ENCODE results near the gene CHRDL2.

The CHRDL2 gene

DNA sequence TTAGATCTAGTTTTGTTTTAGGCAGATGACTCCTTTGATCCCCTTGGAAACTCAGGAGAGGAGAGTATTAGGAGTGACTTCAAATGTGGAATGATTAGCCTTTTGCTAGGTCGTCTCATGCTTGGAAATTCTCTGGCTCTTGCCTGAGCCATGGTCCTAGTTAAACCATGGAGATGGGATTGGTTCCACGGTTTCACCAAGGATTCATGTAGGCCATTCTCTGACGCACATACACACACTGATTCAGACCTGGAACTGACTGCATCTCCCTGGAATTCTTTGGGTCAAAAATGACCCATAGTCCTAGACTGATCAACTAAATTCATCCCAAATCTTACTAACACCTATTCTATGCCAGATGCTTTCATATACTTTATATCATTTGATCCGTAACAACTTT lies 82.3 kb downstream of the CHRDL2 start:
- no peaks in the 10 kb centered on the region for H4K20me1 ChIP-seq (ENCODE audit: insufficient read depth, low read length)
- TF ChIP-seq, protein P1, sequence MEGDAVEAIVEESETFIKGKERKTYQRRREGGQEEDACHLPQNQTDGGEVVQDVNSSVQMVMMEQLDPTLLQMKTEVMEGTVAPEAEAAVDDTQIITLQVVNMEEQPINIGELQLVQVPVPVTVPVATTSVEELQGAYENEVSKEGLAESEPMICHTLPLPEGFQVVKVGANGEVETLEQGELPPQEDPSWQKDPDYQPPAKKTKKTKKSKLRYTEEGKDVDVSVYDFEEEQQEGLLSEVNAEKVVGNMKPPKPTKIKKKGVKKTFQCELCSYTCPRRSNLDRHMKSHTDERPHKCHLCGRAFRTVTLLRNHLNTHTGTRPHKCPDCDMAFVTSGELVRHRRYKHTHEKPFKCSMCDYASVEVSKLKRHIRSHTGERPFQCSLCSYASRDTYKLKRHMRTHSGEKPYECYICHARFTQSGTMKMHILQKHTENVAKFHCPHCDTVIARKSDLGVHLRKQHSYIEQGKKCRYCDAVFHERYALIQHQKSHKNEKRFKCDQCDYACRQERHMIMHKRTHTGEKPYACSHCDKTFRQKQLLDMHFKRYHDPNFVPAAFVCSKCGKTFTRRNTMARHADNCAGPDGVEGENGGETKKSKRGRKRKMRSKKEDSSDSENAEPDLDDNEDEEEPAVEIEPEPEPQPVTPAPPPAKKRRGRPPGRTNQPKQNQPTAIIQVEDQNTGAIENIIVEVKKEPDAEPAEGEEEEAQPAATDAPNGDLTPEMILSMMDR (IDR thresholded peaks at IDR 0.05; ENCODE audit: low read length), result no peak
- TF ChIP-seq EZH2 (optimal IDR thresholded peaks at IDR 0.05; ENCODE audit: low read depth, low read length) (no peak), EZH2phosphoT487 (IDR thresholded peaks at IDR 0.05; ENCODE audit: low read length) (no peak)

DNA sequence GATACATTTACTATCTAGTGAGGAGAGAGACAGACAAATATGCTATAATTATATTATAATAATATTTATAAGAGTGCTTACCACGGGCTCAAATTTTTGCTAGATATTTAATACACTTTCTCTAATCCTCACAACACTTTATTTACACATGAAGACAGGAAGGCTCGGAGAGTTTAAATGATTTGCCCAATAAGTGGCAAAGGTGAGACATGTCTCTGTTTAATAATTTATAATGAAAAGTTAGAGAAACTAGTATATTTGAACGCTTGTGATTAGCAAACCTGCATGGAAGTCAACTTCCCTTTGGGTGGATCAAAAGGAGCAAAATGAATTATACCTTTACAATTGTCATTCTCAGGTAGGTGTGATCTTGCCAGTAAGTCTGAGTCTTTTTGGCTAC lies 83.4 kb downstream of the CHRDL2 start:
- H3K4me3 ChIP-seq (ENCODE audit: low read length), result no peak overlapping the region
- H3K9ac ChIP-seq (ENCODE audit: low read length), result no peak overlapping the region
- no peak for TF ChIP-seq EZH2phosphoT487 (IDR thresholded peaks at IDR 0.05; ENCODE audit: low read length)
- TF ChIP-seq EZH2 (optimal IDR thresholded peaks at IDR 0.05; ENCODE audit: low read depth, low read length), result no peak
- TF ChIP-seq, protein P1 (IDR thresholded peaks at IDR 0.05; ENCODE audit: low read length), result no peak
- no peaks in the 10 kb centered on the region for H3K36me3 ChIP-seq (replicated peaks; ENCODE audit: insufficient read depth, low read length)
- H3K79me2 ChIP-seq (ENCODE audit: low read length), result no peaks in the 10 kb centered on the region
- H3K9me3 ChIP-seq (replicated peaks; ENCODE audit: insufficient read depth, low read length), result no peaks in the 10 kb centered on the region
- no peaks in the 10 kb centered on the region for H3F3A ChIP-seq (ENCODE audit: insufficient read depth, low read length)
- no peaks in the 10 kb centered on the region for H3K4me1 ChIP-seq (ENCODE audit: low read length)
- H3K4me2 ChIP-seq (ENCODE audit: low read depth, low read length), result no peak overlapping the region
- no peaks in the 10 kb centered on the region for H3K9me2 ChIP-seq (replicated peaks; ENCODE audit: insufficient read depth, low read length)
- no peaks in the 10 kb centered on the region for H4K20me1 ChIP-seq (ENCODE audit: insufficient read depth, low read length)
- no peak overlapping the region for H2AFZ ChIP-seq (ENCODE audit: low read length)
- no peak for DNase-seq
- H3K27me3 ChIP-seq (replicated peaks; ENCODE audit: insufficient read depth, low read length), result no peaks in the 10 kb centered on the region
- no peak overlapping the region for H3K27ac ChIP-seq (ENCODE audit: low read length)

More for the DNA sequence above, 82.3 kb downstream of the CHRDL2 start:
- no peaks in the 10 kb centered on the region for H3K9me3 ChIP-seq (replicated peaks; ENCODE audit: insufficient read depth, low read length)
- H3K4me2 ChIP-seq (ENCODE audit: low read depth, low read length), result no peak overlapping the region
- no peaks in the 10 kb centered on the region for H3F3A ChIP-seq (ENCODE audit: insufficient read depth, low read length)
- no peaks in the 10 kb centered on the region for H3K79me2 ChIP-seq (ENCODE audit: low read length)
- no peak overlapping the region for H3K27ac ChIP-seq (ENCODE audit: low read length)
- H3K4me1 ChIP-seq (ENCODE audit: low read length), result no peaks in the 10 kb centered on the region
- no peaks in the 10 kb centered on the region for H3K36me3 ChIP-seq (replicated peaks; ENCODE audit: insufficient read depth, low read length)
- DNase-seq, result no peak
- no peak overlapping the region for H2AFZ ChIP-seq (ENCODE audit: low read length)
- no peaks in the 10 kb centered on the region for H3K9me2 ChIP-seq (replicated peaks; ENCODE audit: insufficient read depth, low read length)
- no peak overlapping the region for H3K9ac ChIP-seq (ENCODE audit: low read length)
- H3K27me3 ChIP-seq (replicated peaks; ENCODE audit: insufficient read depth, low read length), result no peaks in the 10 kb centered on the region
- H3K4me3 ChIP-seq (ENCODE audit: low read length), result no peak overlapping the region

DNA sequence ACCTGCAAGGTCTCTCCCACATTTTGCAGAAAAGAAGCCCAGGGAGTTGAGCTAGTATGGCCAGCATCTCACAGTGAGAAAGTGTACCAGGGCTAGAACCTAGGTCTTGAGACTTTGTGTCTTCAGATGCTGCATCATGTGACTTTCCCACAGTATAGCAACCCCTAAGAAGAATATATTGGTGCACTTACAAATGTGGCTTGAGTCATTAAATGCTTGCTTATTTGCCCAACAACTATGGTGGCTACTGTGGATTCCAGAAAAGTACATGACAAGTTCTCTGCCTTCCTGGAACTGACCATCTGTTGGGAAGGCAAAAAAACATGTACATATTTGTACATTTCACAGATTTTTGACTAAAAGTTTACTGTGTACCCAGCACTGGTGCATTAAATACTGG lies 83.8 kb downstream of the CHRDL2 start:
- no peak for TF ChIP-seq EZH2 (optimal IDR thresholded peaks at IDR 0.05; ENCODE audit: low read depth, low read length)
- TF ChIP-seq, protein P1 (IDR thresholded peaks at IDR 0.05; ENCODE audit: low read length), result no peak
- no peak for TF ChIP-seq EZH2phosphoT487 (IDR thresholded peaks at IDR 0.05; ENCODE audit: low read length)
- H4K20me1 ChIP-seq (ENCODE audit: insufficient read depth, low read length), result no peaks in the 10 kb centered on the region
- no peaks in the 10 kb centered on the region for H3K36me3 ChIP-seq (replicated peaks; ENCODE audit: insufficient read depth, low read length)

More for the DNA sequence above, 83.8 kb downstream of the CHRDL2 start:
- H3K4me2 ChIP-seq (ENCODE audit: low read depth, low read length), result no peak overlapping the region
- H3F3A ChIP-seq (ENCODE audit: insufficient read depth, low read length), result no peaks in the 10 kb centered on the region
- no peak overlapping the region for H3K9ac ChIP-seq (ENCODE audit: low read length)
- H3K9me3 ChIP-seq (replicated peaks; ENCODE audit: insufficient read depth, low read length), result no peaks in the 10 kb centered on the region
- no peaks in the 10 kb centered on the region for H3K9me2 ChIP-seq (replicated peaks; ENCODE audit: insufficient read depth, low read length)
- no peaks in the 10 kb centered on the region for H3K27me3 ChIP-seq (replicated peaks; ENCODE audit: insufficient read depth, low read length)
- DNase-seq, result no peak
- no peak overlapping the region for H2AFZ ChIP-seq (ENCODE audit: low read length)
- no peak overlapping the region for H3K27ac ChIP-seq (ENCODE audit: low read length)
- H3K4me1 ChIP-seq (ENCODE audit: low read length), result no peaks in the 10 kb centered on the region
- H3K4me3 ChIP-seq (ENCODE audit: low read length), result no peak overlapping the region
- no peaks in the 10 kb centered on the region for H3K79me2 ChIP-seq (ENCODE audit: low read length)

Data from MM.1S (cell line).